Heart right ventricle (tissue), 16 donors: Measurements from ENCODE around the gene OSBPL9. TPM values are rescaled to one million over a fixed set of nuclear protein-coding genes. Genes with fewer than 3 reads are reported as not detected.
A peak's percentile ranks its signal among the peaks of the same experiment; 100 is the strongest.

Source experiments
- ATAC-seq, 8 donors: fragments of 200-7000 bp; cut with Tn5 transposase; one replicate each; pipeline ENCODE4 v1.9.1; 2020; ENCODE audit warnings: mild to moderate bottlenecking in 8 of 8, moderate library complexity in 8 of 8, moderate number of reproducible peaks in 1 of 8
- DNase-seq, 2 donors: peaks; one replicate each; pipeline ENCODE4 v3.0.0-alpha.2; 2020
- H3K27ac ChIP-seq, 10 donors: fragments of 200-600 bp; sonication (generic) in 2 of 10; one replicate each; pipeline versions ENCODE4 v1.5.0 to v1.8.0; 2020 to 2022; ENCODE audit warnings: mild to moderate bottlenecking in 3 of 10
- H3K27me3 ChIP-seq, 7 donors: fragments of 200-600 bp; one replicate each; pipeline ENCODE4 v1.8.0; 2021 to 2022; ENCODE audit warnings: mild to moderate bottlenecking in 2 of 7
- H3K36me3 ChIP-seq, 9 donors: fragments of 200-600 bp; sonication (generic) in 1 of 9; one replicate each; pipeline versions ENCODE4 v1.5.0 to v1.8.0; 2020 to 2022; ENCODE audit warnings: mild to moderate bottlenecking in 2 of 9
- H3K4me1 ChIP-seq, 9 donors: fragments of 200-600 bp; sonication (generic) in 1 of 9; one replicate each; pipeline versions ENCODE4 v1.5.0 to v1.8.0; 2020 to 2022; ENCODE audit warnings: mild to moderate bottlenecking in 4 of 9
- H3K4me3 ChIP-seq, 10 donors: fragments of 200-600 bp; sonication (generic) in 2 of 10; one replicate each; pipeline versions ENCODE4 v1.5.0 to v1.8.0; 2020 to 2022; ENCODE audit warnings: mild to moderate bottlenecking in 7 of 10, moderate library complexity in 2 of 10
- H3K9me3 ChIP-seq, 11 donors: fragments of 200-600 bp in 10 of 11; sonication (generic) in 2 of 11; one replicate each; pipeline versions ENCODE4 v1.5.0 to v1.8.0; 2013 to 2022; ENCODE audit warnings: mild to moderate bottlenecking in 2 of 11, control low read depth in 1 of 11, moderate library complexity in 1 of 11
- CTCF ChIP-seq, 9 donors: fragments of 200-600 bp; sonication (generic) in 2 of 9; IDR thresholded peaks; one replicate each; pipeline versions ENCODE4 v1.5.0 to v1.8.0; 2021 to 2022; ENCODE audit warnings: antibody characterized with exemption in 9 of 9, mild to moderate bottlenecking in 5 of 9, moderate library complexity in 1 of 9
- WGBS, 2 donors: extraction: QIAGEN DNeasy Blood & Tissue Kit; methylation state at CpG; one replicate each; pipeline ENCODE4 v1.1.7; 2013; ENCODE audit warnings: inconsistent platforms in 1 of 2; 5-methylcytosine and 5-hydroxymethylcytosine counted together
- intact Hi-C, 10 donors: fragments of 100-400 bp; cut with DNase I; formaldehyde crosslinking; loops; one replicate each; pipeline versions ENCODE4 v1.11.1 to v1.14.2; 2022
- polyA plus RNA-seq, 2 donors: library from polyadenylated mRNA; stranded (reverse); fragments of 200-250 nt; gene quantifications; one replicate each; pipeline ENCODE4 v1.2.3, GENCODE V29; 2013
- total RNA-seq, 10 donors: library from RNA; stranded (reverse); fragmentation: NEBNext Ultra II Directional in 3 of 10; extraction: Animal tissue kit (Norgen Biotek cat#: 25700) in 3 of 10; gene quantifications; one replicate each; pipeline versions ENCODE4 v1.2.1 to v1.2.4, GENCODE V29; 2021 to 2023
- donor health status: Arrhythmogenic right ventricular cardiomyopathy.
- donor health status: ischemic (EF 13 %, LVEDD 7.1; RV severe dilation, severe dysfunction).
- donor health status: healthy with polysubstance abuse.
- donor health status: DM: no; HTN: yes; CAD: no.
- donor health status: DM: no; HTN: no; CAD: no.
- donor health status: ischemic (EF 25% LVEDD 6.9; RV normal size, moderate dysfunction).
- donor health status: ischemic (EF 25% LVEDD 5.7; RV mildly dilated, moderate dysfunction).
- donor health status: healthy.
- donor health status: DM: yes; HTN: yes; CAD: no.
- donor health status: Ischemic cardiomyopathy.
- donor health status: ischemic (EF 35%, LVEDD 5.7; RV mildly dilated, moderate dysfunction).
- donor health status: nonischemic (EF 11% LVEDD 7.7; RV severe dilation, severe dysfunction).
- donor health status: DM: yes; HTN: yes; CAD: no.
- donor health status: PGD.
- donor health status: ischemic (EF 29% LVEDD 5.4; RV normal size, mild dysfunction).
- donor health status: nonischemic (EF 23%, LVEDD 6.1; RV moderate dilation, normal function).

The OSBPL9 gene
- total and polyA plus RNA-seq, 12 donors, result 32.5 to 82.9 (median 55.6) TPM

GRCh38 chr1:51788938-51789337 lies 172.0 kb downstream of the OSBPL9 start:
- ATAC-seq (no peak), DNase-seq (no peak)
- Histone ChIP-seq H3K27ac (peak overlapping the region in 3 of 10 donors; percentile 4 to 18 (median 5)), H3K36me3 (peaks cover 0 to 100% (median 79%) of the 10 kb centered on the region in 9 donors), H3K9me3 (no peaks in the 10 kb centered on the region), H3K27me3 (no peaks in the 10 kb centered on the region), H3K4me1 (peaks cover 0 to 25% (median 8%) of the 10 kb centered on the region in 9 donors), H3K4me3 (no peak overlapping the region)
- 63 to 76% methylated on average over 2 of the region's 2 CpGs for WGBS, 2 donors
- TF ChIP-seq CTCF (IDR thresholded peaks at IDR 0.05), result no peak
- intact Hi-C loops, result no loop called here

- DNase-seq (no peak), ATAC-seq (no peak)
- Histone ChIP-seq H3K27me3 (no peaks in the 10 kb centered on the region), H3K4me3 (no peak overlapping the region), H3K27ac (no peak overlapping the region), H3K9me3 (no peaks in the 10 kb centered on the region), H3K4me1 (peaks cover 0 to 25% (median 8%) of the 10 kb centered on the region in 9 donors), H3K36me3 (peaks cover 0 to 100% (median 79%) of the 10 kb centered on the region in 9 donors)
- TF ChIP-seq CTCF (IDR thresholded peaks at IDR 0.05), result no peak
- WGBS, 2 donors, result 94 to 97% methylated on average over 1 of the region's 1 CpG
- intact Hi-C loops, result no loop called here
These were observed 172.4 kb downstream of the OSBPL9 start for GRCh38 chr1:51789342-51789741.

GRCh38 chr1:51790385-51790784 lies 173.5 kb downstream of the OSBPL9 start:
- no peaks in the 10 kb centered on the region for H3K9me3 ChIP-seq
- ATAC-seq, result peak in 1 of 8 donors; percentile 17
- no peak for DNase-seq
- H3K36me3 ChIP-seq, result peaks cover 0 to 100% (median 74%) of the 10 kb centered on the region in 9 donors
- intact Hi-C loops, result no loop called here
- H3K4me3 ChIP-seq, result no peak overlapping the region
- WGBS, 2 donors, result 95 to 96% methylated on average over 6 of the region's 6 CpGs
- peaks cover 0 to 16% (median 4%) of the 10 kb centered on the region in 9 donors for H3K4me1 ChIP-seq
- no peak for TF ChIP-seq CTCF (IDR thresholded peaks at IDR 0.05)
- no peaks in the 10 kb centered on the region for H3K27me3 ChIP-seq
- H3K27ac ChIP-seq, result no peak overlapping the region

- Histone ChIP-seq H3K27ac (peak overlapping the region in 1 of 10 donors; percentile 11), H3K9me3 (no peaks in the 10 kb centered on the region), H3K4me1 (peaks cover 0 to 14% (median 0%) of the 10 kb centered on the region in 9 donors), H3K4me3 (no peak overlapping the region), H3K27me3 (no peaks in the 10 kb centered on the region), H3K36me3 (peaks cover 0 to 100% (median 60%) of the 10 kb centered on the region in 9 donors)
- ATAC-seq (peak in 2 of 8 donors; percentile 21 to 28), DNase-seq (no peak)
- intact Hi-C loops, result no loop called here
- no peak for TF ChIP-seq CTCF (IDR thresholded peaks at IDR 0.05)
- 95 to 100% methylated on average over 1 of the region's 1 CpG for WGBS, 2 donors
These were observed 175.0 kb downstream of the OSBPL9 start for GRCh38 chr1:51791888-51792287.
